ENCODE results near the gene MPPED2. TPM values are rescaled to one million over a fixed set of nuclear protein-coding genes. Genes with fewer than 3 reads are reported as not detected.

Gene MPPED2
- total and polyA plus RNA-seq, 10 of the 15 experiments (the other 5 are each of a cell fraction or from before 2014, with no cell fraction given) = not detected

- TF ChIP-seq NBN (IDR thresholded peaks at IDR 0.05) (no peak), MTA3 (IDR thresholded peaks at IDR 0.05; ENCODE audit: borderline replicate concordance, low read length) (no peak), CTCF (IDR thresholded peaks at IDR 0.05 in 2 of 3, conservative IDR thresholded peaks at IDR 0.05 in 1 of 3; ENCODE audit: control insufficient read depth in 2 of 3, extremely low read depth in 1 of 3, insufficient read depth in 1 of 3, low read depth in 3 of 3, low read length in 3 of 3) (no peak)
These were observed 43.1 kb downstream of the MPPED2 start (continued) for GRCh38 chr11:30543066-30543465.

GRCh38 chr11:30540781-30541180, 45.4 kb downstream of the MPPED2 start:
- Histone ChIP-seq H3K27ac (ENCODE audit: control insufficient read depth, insufficient read depth) (no peak overlapping the region), H3K4me2 (ENCODE audit: control insufficient read depth, insufficient read depth) (no peak overlapping the region), H4K20me1 (ENCODE audit: control insufficient read depth, insufficient read depth) (no peaks in the 10 kb centered on the region), H3K79me2 (ENCODE audit: control insufficient read depth, insufficient read depth, low read length) (no peaks in the 10 kb centered on the region), H3K4me1 (ENCODE audit: control insufficient read depth, insufficient read depth, low read length) (no peaks in the 10 kb centered on the region), H3K27me3 (replicated peaks in 1 of 2; ENCODE audit: control insufficient read depth in 2 of 2, insufficient read depth in 2 of 2, low read length in 1 of 2) (no peaks in the 10 kb centered on the region), H2AFZ (ENCODE audit: control insufficient read depth, low read depth, low read length) (no peak overlapping the region), H3K9ac (ENCODE audit: control insufficient read depth, insufficient read depth, low read length) (no peak overlapping the region), H3K4me3 (no peak overlapping the region), H3K9me3 (replicated peaks; ENCODE audit: control insufficient read depth, insufficient read depth, low read length) (no peaks in the 10 kb centered on the region), H3K36me3 (ENCODE audit: control insufficient read depth in 2 of 2, insufficient read depth in 2 of 2, low read length in 1 of 2) (no peaks in the 10 kb centered on the region)
- FAIRE-seq (no peak), DNase-seq (ENCODE audit: low read depth, low spot score) (no peak), ATAC-seq (no peak)
- intact Hi-C loops (cut with micrococcal nuclease; ENCODE audit: unreplicated experiment) = no loop called here
- in situ Hi-C loops (cut with MboI) = no loop called here
- WGBS (ENCODE audit: insufficient coverage, insufficient replicate concordance, low lambda C conversion rate, missing lambda C conversion rate) = 0% methylated on average over 1 of the region's 1 CpG
- no TSS peak for BruUV-seq (replicated peaks)
- POLR2A ChIA-PET = no interaction called here
- SMC1A ChIA-PET (ENCODE audit: uncharacterized antibody, unreplicated experiment) = no interaction called here
- CTCF ChIA-PET = no interaction called here
- RAD21 ChIA-PET (ENCODE audit: unreplicated experiment) = no interaction called here
- TF ChIP-seq ZNF592 (IDR thresholded peaks at IDR 0.05) (no peak), USF2 (IDR thresholded peaks at IDR 0.05; ENCODE audit: borderline replicate concordance, low read depth, low read length) (no peak), MTA2 (IDR thresholded peaks at IDR 0.05; ENCODE audit: low read depth) (no peak), NR2F1 (conservative IDR thresholded peaks at IDR 0.05) (no peak), ZBTB11 (CRISPR knock-in tag; IDR thresholded peaks at IDR 0.05) (no peak), NFXL1 (IDR thresholded peaks at IDR 0.05; ENCODE audit: borderline replicate concordance) (no peak), CBX3 (IDR thresholded peaks at IDR 0.05; ENCODE audit: borderline replicate concordance, low read depth) (no peak), GABPA (IDR thresholded peaks at IDR 0.05; ENCODE audit: low read depth) (no peak), IKZF2 (IDR thresholded peaks at IDR 0.05) (no peak), DPF2 (IDR thresholded peaks at IDR 0.05) (no peak), BCL11A (IDR thresholded peaks at IDR 0.05; ENCODE audit: low read depth, low read length) (no peak)

All from GM12878 (cell line).